Prostate gland (tissue), 2 donors: ENCODE data around the gene SPATA7.

ENCODE experiments used
- POLR2A ChIP-seq: fragments of 450-650 bp; IDR thresholded peaks from one replicate; pipeline ENCODE4 v1.6.1; 2016; ENCODE audit warnings: antibody characterized with exemption, mild to moderate bottlenecking
- TF ChIP-seq, protein P1 (sequence below), 4 experiments: fragments of 200-600 bp in 2 of 4; fragments of 450-650 bp in 2 of 4; sonication (generic) in 2 of 4; IDR thresholded peaks; 1 replicate in 3 of 4; 2 replicates in 1 of 4; pipeline ENCODE4 v1.5.1; 2016 to 2019; ENCODE audit warnings: antibody characterized with exemption in 4 of 4, mild to moderate bottlenecking in 2 of 4, moderate library complexity in 2 of 4

DNA sequence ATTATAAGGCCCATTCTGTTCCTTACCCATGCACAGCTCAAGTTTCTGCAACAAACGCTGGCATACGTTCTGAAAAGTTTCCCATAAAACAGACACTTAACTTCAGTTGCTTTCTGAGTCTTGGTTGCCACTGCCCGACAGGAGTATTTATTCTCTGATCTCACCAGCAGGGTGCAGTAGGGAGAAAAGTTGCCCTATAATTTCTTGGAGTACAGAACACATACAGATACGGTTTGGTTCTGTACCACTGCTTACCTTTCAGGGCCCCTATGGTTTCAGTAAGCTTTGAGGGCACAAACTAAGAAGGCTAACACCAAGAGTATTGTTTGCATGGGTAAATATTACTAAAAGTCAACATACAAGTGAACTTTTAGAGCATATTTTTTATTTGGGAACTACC, 77.9 kb downstream of the SPATA7 start:
- TF ChIP-seq, protein P1, sequence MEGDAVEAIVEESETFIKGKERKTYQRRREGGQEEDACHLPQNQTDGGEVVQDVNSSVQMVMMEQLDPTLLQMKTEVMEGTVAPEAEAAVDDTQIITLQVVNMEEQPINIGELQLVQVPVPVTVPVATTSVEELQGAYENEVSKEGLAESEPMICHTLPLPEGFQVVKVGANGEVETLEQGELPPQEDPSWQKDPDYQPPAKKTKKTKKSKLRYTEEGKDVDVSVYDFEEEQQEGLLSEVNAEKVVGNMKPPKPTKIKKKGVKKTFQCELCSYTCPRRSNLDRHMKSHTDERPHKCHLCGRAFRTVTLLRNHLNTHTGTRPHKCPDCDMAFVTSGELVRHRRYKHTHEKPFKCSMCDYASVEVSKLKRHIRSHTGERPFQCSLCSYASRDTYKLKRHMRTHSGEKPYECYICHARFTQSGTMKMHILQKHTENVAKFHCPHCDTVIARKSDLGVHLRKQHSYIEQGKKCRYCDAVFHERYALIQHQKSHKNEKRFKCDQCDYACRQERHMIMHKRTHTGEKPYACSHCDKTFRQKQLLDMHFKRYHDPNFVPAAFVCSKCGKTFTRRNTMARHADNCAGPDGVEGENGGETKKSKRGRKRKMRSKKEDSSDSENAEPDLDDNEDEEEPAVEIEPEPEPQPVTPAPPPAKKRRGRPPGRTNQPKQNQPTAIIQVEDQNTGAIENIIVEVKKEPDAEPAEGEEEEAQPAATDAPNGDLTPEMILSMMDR (IDR thresholded peaks at IDR 0.05), result peak in 2 of 4 experiments; percentile 28 to 31
- no peak for TF ChIP-seq POLR2A
